Measurements from ENCODE around the gene PIGQ.

Gene PIGQ

DNA sequence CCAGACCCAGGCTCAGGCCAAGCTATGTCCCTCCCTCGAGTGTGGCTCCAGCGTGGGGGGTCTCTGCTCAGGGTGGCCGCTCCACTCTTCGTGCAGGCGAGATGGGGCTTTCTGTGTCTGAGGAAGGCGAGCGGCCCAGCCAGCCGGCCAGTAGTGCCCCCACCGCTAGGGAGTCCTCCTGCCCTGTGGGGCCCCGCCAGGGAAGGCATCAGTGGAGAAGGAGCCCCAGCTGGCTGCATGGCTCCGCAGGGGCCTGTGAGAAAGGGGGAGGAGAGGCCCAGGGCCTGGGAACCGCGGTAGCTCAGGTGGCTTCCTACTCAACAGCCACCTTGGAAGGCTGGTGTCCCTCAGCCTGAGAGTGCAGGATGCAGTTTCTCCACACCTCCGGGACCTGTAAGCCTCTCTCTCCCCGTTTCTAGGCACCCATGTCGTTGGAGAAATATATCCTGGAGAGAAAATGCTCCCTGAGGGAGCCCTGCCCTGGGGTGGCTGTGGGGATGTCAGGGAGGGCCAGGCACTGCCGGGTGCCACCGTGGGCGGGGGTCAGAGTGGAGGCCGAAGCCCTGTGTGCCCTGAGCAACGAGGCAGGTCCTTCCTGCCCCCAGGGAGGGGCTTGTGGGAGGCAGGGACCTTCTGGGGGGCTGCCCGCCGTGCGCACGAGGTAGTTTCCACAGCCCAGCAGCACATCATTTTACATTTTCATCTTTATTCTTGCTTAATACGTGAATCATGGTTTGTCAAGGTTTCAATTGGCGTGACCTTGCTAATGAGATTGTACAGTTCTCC, 3.3 kb downstream of the PIGQ start:
- in situ Hi-C loops (cut with HindIII; ENCODE audit: low pct_unique_long_range_greater_than_20kb, low sequenced_read_pairs), result no loop called here
- TF ChIP-seq JUND (IDR thresholded peaks at IDR 0.05; ENCODE audit: low read depth), result no peak
- DNase-seq (ENCODE audit: low read depth in 1 of 2, low spot score in 1 of 2), result no peak

- in situ Hi-C loops (cut with HindIII; ENCODE audit: low pct_unique_long_range_greater_than_20kb, low sequenced_read_pairs), result no loop called here
- no peak for TF ChIP-seq JUND (IDR thresholded peaks at IDR 0.05; ENCODE audit: low read depth)
Measured at GRCh38 chr16:574021-574760, 4.4 kb downstream of the PIGQ start.

GRCh38 chr16:575354-576196, 5.8 kb downstream of the PIGQ start:
- in situ Hi-C loops (cut with HindIII; ENCODE audit: low pct_unique_long_range_greater_than_20kb, low sequenced_read_pairs), result no loop called here
- DNase-seq (ENCODE audit: low read depth in 1 of 2, low spot score in 1 of 2), result no peak
- no peak for TF ChIP-seq JUND (IDR thresholded peaks at IDR 0.05; ENCODE audit: low read depth)

More at GRCh38 chr16:574021-574760, 4.4 kb downstream of the PIGQ start:
- DNase-seq (ENCODE audit: low read depth in 1 of 2, low spot score in 1 of 2), result no peak

DNA sequence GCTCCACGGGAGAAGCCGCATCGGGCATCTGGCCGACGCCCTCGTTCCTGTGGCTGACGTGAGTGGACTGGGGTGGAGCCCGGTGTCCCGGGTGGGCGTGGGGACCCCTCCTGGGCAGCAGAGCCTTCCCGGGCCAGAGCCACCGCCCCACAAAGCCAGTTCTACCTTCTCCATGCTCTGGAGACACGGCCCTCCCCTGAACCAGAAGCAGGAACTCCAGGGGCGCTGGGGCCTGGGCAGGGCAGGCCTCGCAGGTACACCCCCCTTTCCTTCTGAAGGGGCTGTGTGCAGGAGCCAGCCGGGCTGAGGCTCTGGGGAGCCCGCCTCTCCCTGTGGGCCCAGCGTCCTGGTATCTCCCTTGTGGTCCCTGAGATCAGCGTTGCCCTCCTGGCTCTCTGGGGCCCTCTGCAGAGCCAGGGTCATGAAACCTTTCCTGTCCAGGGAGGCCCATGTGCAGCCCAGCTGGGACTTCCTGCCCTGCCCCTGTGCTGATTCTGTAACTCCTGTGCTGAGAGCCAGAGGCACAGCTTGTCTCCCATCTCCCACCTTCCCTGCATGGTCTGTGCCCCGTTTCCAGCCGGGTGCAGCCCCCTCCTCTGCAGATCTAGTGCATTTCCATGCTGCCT, 6.5 kb downstream of the PIGQ start:
- DNase-seq (ENCODE audit: low read depth in 1 of 2, low spot score in 1 of 2), result no peak
- in situ Hi-C loops (cut with HindIII; ENCODE audit: low pct_unique_long_range_greater_than_20kb, low sequenced_read_pairs), result no loop called here
- TF ChIP-seq JUND (IDR thresholded peaks at IDR 0.05; ENCODE audit: low read depth), result no peak

GRCh38 chr16:576823-577201, 7.0 kb downstream of the PIGQ start:
- TF ChIP-seq JUND (IDR thresholded peaks at IDR 0.05; ENCODE audit: low read depth), result no peak
- no peak for DNase-seq (ENCODE audit: low read depth in 1 of 2, low spot score in 1 of 2)
- in situ Hi-C loops (cut with HindIII; ENCODE audit: low pct_unique_long_range_greater_than_20kb, low sequenced_read_pairs), result no loop called here

GRCh38 chr16:577796-578195, 8.0 kb downstream of the PIGQ start:
- in situ Hi-C loops (cut with HindIII; ENCODE audit: low pct_unique_long_range_greater_than_20kb, low sequenced_read_pairs), result no loop called here
- no peak for DNase-seq (ENCODE audit: low read depth in 1 of 2, low spot score in 1 of 2)
- no peak for TF ChIP-seq JUND (IDR thresholded peaks at IDR 0.05; ENCODE audit: low read depth)

GRCh38 chr16:578232-578869, 8.6 kb downstream of the PIGQ start:
- DNase-seq (ENCODE audit: low read depth in 1 of 2, low spot score in 1 of 2), result no peak
- in situ Hi-C loops (cut with HindIII; ENCODE audit: low pct_unique_long_range_greater_than_20kb, low sequenced_read_pairs), result no loop called here
- TF ChIP-seq JUND (IDR thresholded peaks at IDR 0.05; ENCODE audit: low read depth), result no peak

GRCh38 chr16:578870-579405, 9.2 kb downstream of the PIGQ start:
- no peak for DNase-seq (ENCODE audit: low read depth in 1 of 2, low spot score in 1 of 2)
- in situ Hi-C loops (cut with HindIII; ENCODE audit: low pct_unique_long_range_greater_than_20kb, low sequenced_read_pairs), result no loop called here
- TF ChIP-seq JUND (IDR thresholded peaks at IDR 0.05; ENCODE audit: low read depth), result no peak

GRCh38 chr16:580141-580945, 10.6 kb downstream of the PIGQ start:
- no peak for TF ChIP-seq JUND (IDR thresholded peaks at IDR 0.05; ENCODE audit: low read depth)
- in situ Hi-C loops (cut with HindIII; ENCODE audit: low pct_unique_long_range_greater_than_20kb, low sequenced_read_pairs), result no loop called here
- no peak for DNase-seq (ENCODE audit: low read depth in 1 of 2, low spot score in 1 of 2)

DNA sequence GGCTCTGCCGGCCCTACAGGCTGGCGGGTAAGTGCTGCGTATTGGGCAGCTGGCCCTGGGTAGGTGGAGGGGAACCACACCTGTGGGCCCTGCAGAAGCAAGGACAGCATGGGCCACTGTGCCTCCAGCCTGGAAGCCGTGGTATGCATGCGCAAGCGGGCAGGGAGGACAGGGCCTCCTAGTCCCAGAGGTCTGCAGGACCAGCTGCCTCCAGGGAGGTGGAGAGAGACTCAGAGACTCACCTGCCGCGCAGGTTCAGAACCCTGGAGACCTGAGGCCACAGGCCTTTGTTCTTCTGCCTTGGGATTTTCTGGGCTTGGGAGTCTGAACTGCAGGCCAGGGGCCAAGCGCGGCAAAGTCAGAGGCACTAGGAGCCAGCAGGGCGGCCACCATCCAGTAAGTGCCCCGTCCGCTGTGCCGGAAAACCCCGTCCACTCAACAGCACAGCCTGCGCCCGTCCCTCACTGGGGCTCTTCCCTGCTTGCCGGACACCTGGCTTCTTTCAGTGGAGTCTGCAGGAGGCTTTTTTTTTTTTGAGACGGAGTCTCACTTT, 11.3 kb downstream of the PIGQ start:
- TF ChIP-seq JUND (IDR thresholded peaks at IDR 0.05; ENCODE audit: low read depth), result no peak
- in situ Hi-C loops (cut with HindIII; ENCODE audit: low pct_unique_long_range_greater_than_20kb, low sequenced_read_pairs), result no loop called here
- no peak for DNase-seq (ENCODE audit: low read depth in 1 of 2, low spot score in 1 of 2)

GRCh38 chr16:582218-582613, 12.4 kb downstream of the PIGQ start:
- TF ChIP-seq JUND (IDR thresholded peaks at IDR 0.05; ENCODE audit: low read depth), result no peak
- DNase-seq (ENCODE audit: low read depth in 1 of 2, low spot score in 1 of 2), result no peak

More at GRCh38 chr16:582218-582613, 12.4 kb downstream of the PIGQ start:
- in situ Hi-C loops (cut with HindIII; ENCODE audit: low pct_unique_long_range_greater_than_20kb, low sequenced_read_pairs), result no loop called here

All from T47D (cell line).